DMS53 treated with DMSO at 0.1 percent for 48 hours (cell line): ENCODE data around the gene MLX.

Source experiments
- DNase-seq: peaks from one replicate; lab custom pipeline; 2025; ENCODE audit not compliant: unreplicated experiment; lab: John Stamatoyannopoulos, UW

Gene MLX

GRCh38 chr17:42577532-42578281 lies 10.8 kb downstream of the MLX start, which contains the start of gene PSMC3IP:
TSS of gene PSMC3IP (minus strand) at chr17:42577729. CDS start at chr17:42577686, 43 bp downstream.
- DNase-seq, result peak; percentile 97

GRCh38 chr17:42578282-42578869 lies 11.5 kb downstream of the MLX start:
- DNase-seq, result peak; percentile 59

- DNase-seq, result no peak
These were observed 13.1 kb downstream of the MLX start for GRCh38 chr17:42579794-42580551.

- DNase-seq, result no peak
These were observed 14.9 kb downstream of the MLX start for GRCh38 chr17:42581744-42582270.

- DNase-seq, result no peak
These were observed 18.0 kb downstream of the MLX start for GRCh38 chr17:42584880-42585279.

GRCh38 chr17:42585353-42585752 lies 18.5 kb downstream of the MLX start:
- DNase-seq, result no peak

GRCh38 chr17:42586514-42587230 lies 19.8 kb downstream of the MLX start:
- no peak for DNase-seq

- DNase-seq, result no peak
These were observed 24.0 kb downstream of the MLX start for GRCh38 chr17:42590886-42591285.

- DNase-seq, result no peak
These were observed 24.5 kb downstream of the MLX start for GRCh38 chr17:42591411-42591810.

GRCh38 chr17:42596386-42596785 lies 29.5 kb downstream of the MLX start:
- no peak for DNase-seq

- DNase-seq, result no peak
These were observed 32.0 kb downstream of the MLX start for GRCh38 chr17:42598905-42599304.

- DNase-seq, result no peak
These were observed 36.4 kb downstream of the MLX start for GRCh38 chr17:42603318-42603717.

- DNase-seq, result no peak
These were observed 40.9 kb downstream of the MLX start for GRCh38 chr17:42607769-42608168.

GRCh38 chr17:42608305-42609181 lies 41.6 kb downstream of the MLX start:
- no peak for DNase-seq

GRCh38 chr17:42609182-42609813 lies 42.4 kb downstream of the MLX start, which contains the start of the genes RETREG3 and TUBG1:
TSS of gene RETREG3 (minus strand) at chr17:42609374. CDS start at chr17:42609324, 50 bp downstream.
TSS of gene TUBG1 (plus strand) at chr17:42609683. CDS start at chr17:42609738, 55 bp downstream.
- peak; percentile 99 for DNase-seq

GRCh38 chr17:42609814-42610801 lies 43.2 kb downstream of the MLX start:
- peak; percentile 40 for DNase-seq

- DNase-seq, result no peak
These were observed 45.1 kb downstream of the MLX start for GRCh38 chr17:42612013-42612412.

- DNase-seq, result no peak
These were observed 46.9 kb downstream of the MLX start for GRCh38 chr17:42613699-42614295.
